GM18498 (cell line): ENCODE measurements around the gene TMEM119.

Experiments used
- ATAC-seq: cut with Tn5 transposase; IDR thresholded peaks from one replicate; pipeline ENCODE4 v1.9.1; 2021; ENCODE audit warnings: mild to moderate bottlenecking, moderate library complexity; ENCODE audit not compliant: unreplicated experiment

TMEM119 gene

DNA sequence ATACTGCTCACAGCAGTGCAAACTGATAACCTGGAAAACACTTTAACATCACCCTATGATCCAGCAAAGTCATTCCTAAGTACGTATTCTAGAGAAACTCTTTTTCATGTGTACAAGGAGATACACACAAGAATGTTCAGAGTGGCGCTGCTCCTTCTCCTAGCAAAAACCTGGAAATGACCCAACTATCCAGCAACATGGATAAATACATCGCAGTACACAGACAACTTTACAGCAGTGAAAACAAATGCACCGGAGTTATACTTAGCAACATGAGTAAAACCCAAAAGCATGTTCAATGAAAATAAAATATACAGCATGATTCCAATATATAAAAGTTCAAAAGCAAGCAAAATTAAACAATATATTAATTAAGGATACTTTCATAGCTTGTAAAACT lies 55.6 kb downstream of the TMEM119 start:
- ATAC-seq = no peak
